Muscle layer of duodenum (tissue), 2 donors: ENCODE results near the gene ENPP6.
"Not testable (repeated sequence)": the region's sequence is repeated elsewhere in the genome, so short reads cannot be mapped to it uniquely, and the experiment has no call there.

Source experiments
- H3K27ac ChIP-seq: one replicate; pipeline ENCODE4 v1.7.0; 2013; ENCODE audit warnings: mild to moderate bottlenecking, low read length
- H3K27me3 ChIP-seq: one replicate; pipeline ENCODE4 v1.7.0; 2013; ENCODE audit warnings: low read depth, mild to moderate bottlenecking, control low read depth, low read length
- H3K36me3 ChIP-seq, 2 donors: one replicate each; pipeline ENCODE4 v1.7.0; 2013; ENCODE audit warnings: low read length in 2 of 2, control low read depth in 1 of 2, mild to moderate bottlenecking in 1 of 2; ENCODE audit not compliant: insufficient read depth in 2 of 2, control insufficient read depth in 1 of 2
- H3K4me1 ChIP-seq, 2 donors: one replicate each; pipeline ENCODE4 v1.7.0; 2013; ENCODE audit warnings: low read length in 2 of 2, mild to moderate bottlenecking in 2 of 2, control low read depth in 1 of 2, moderate library complexity in 1 of 2; ENCODE audit not compliant: insufficient read depth in 2 of 2, control insufficient read depth in 1 of 2
- H3K4me3 ChIP-seq, 2 donors: one replicate each; pipeline ENCODE4 v1.7.0; 2013; ENCODE audit warnings: low read length in 2 of 2, low read depth in 1 of 2, mild to moderate bottlenecking in 1 of 2
- H3K9me3 ChIP-seq, 2 donors: one replicate each; pipeline ENCODE4 v1.7.0; 2013; ENCODE audit warnings: low read length in 2 of 2, control low read depth in 1 of 2, mild to moderate bottlenecking in 1 of 2; ENCODE audit not compliant: control insufficient read depth in 1 of 2
- donor health status: healthy.

ENPP6 gene

DNA sequence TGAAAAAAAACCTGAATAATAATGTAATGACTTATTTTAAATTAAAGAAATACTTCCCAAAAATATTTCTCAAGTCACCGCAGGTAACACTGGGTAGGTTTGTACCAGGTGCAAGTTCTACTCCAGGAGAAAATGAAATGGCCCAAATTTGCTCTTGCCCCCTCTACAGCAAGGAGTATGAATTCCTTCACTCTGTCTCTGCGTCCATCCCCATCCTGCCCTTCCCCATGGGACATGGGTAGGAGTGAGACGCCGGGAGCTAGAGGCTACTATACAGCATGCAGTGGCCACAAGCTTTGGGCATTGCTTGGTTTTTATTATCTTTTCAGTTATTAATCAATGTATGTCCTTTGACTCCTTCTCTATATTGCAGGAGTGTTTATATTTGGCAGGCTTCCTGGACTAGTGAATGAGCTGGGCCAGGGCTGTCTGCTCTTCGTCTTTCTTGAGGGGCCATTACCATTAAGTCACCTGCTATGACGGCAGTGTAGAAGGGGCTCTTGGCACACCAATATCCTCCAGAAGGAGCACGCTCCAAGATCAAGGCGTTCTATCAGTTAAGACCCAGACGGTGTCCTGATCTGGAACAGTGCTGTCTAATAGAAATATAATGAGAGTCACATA is 149.6 kb downstream of the ENPP6 start:
- peaks cover 4 to 5% of the 10 kb centered on the region in 2 donors for H3K4me1 ChIP-seq
- no peak overlapping the region for H3K4me3 ChIP-seq
- H3K36me3 ChIP-seq: no peaks in the 10 kb centered on the region

DNA sequence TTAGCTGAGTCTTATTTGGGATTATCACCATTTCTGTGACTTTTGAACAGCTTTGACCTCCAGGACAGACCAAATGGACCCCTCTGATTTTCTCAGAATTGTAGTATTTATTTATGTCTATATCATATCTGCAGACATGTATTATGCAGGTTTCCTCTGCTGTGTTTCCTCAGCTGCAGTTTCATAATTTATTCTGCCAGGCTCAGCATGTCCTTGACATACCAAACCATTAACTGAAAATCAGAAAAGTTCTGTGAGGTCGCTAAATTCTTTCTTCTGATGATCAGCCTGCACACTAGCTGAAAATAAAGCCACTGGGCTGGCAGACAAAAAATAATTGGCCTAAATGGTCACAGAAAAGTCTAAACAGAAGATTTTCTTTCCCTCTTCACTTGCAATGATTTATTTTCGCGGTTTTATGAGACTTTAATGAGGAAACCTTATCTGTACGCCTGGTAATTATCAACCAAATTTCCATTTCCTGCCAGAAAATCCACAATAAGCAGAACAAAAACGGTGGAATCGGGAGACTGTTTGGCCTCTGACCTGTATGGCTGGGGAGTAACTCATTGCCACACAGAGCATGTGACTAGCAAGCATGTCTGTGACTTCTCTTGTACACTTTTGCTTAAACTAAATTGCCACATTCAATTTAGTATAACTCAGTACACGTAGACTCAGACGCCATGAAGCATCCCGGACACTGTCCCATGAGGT is 150.9 kb downstream of the ENPP6 start:
- H3K4me3 ChIP-seq: no peak overlapping the region
- peaks cover under 1 to 1% of the 10 kb centered on the region in 2 donors for H3K9me3 ChIP-seq
- H3K4me1 ChIP-seq: peaks cover 4 to 5% of the 10 kb centered on the region in 2 donors
- H3K27me3 ChIP-seq: no peaks in the 10 kb centered on the region
- no peak overlapping the region for H3K27ac ChIP-seq
- no peaks in the 10 kb centered on the region for H3K36me3 ChIP-seq

More for the DNA sequence above, 149.6 kb downstream of the ENPP6 start:
- Histone ChIP-seq H3K9me3 (peaks cover 12 to 14% of the 10 kb centered on the region in 2 donors), H3K27me3 (no peaks in the 10 kb centered on the region), H3K27ac (no peak overlapping the region)

DNA sequence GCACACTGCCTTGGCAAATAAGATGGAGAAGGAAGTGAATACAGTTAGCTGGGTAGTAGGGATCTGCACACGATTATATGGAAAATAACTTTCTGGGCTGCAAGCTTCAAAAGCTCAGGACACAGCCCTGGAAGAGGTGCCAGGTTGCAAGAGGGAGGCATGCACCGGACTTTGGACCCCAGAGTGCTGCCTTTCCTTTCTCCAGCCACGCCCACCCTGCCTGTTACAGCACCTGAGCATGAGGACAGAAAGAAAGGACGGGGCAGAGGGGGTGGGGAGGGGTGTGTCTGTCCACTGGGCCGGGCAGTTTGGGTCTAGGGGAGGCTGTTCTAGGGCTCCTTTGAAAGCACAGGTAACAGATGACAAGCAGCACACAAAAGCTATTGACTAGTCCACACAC is 152.8 kb downstream of the ENPP6 start:
- H3K27me3 ChIP-seq: no peaks in the 10 kb centered on the region
- no peak overlapping the region for H3K27ac ChIP-seq
- H3K9me3 ChIP-seq: no peaks in the 10 kb centered on the region
- H3K4me3 ChIP-seq: no peak overlapping the region
- H3K4me1 ChIP-seq: peaks cover 4 to 5% of the 10 kb centered on the region in 2 donors
- no peaks in the 10 kb centered on the region for H3K36me3 ChIP-seq

DNA sequence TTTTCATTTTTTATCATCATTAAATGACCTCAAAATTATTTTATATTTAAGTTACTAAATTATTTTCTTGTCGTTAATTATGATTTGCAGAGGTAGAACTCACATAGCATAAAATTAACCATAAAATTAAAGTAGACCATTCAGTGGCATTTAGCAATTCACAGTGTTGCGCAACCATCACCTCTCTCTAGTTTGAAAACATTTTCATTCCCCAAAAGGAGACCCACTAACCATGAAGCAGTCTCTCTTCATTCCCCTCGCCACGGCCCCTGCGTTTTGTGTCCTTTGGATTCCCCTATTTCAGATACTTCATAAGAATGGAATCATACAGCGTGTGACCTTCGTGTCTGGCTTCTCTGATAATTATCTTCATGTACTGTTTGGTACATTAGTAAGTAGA is 154.9 kb downstream of the ENPP6 start:
- H3K27ac ChIP-seq: no peak overlapping the region
- H3K9me3 ChIP-seq: no peaks in the 10 kb centered on the region
- no peaks in the 10 kb centered on the region for H3K27me3 ChIP-seq
- H3K4me1 ChIP-seq: peaks cover 0 to 5% of the 10 kb centered on the region in 2 donors
- no peak overlapping the region for H3K4me3 ChIP-seq
- no peaks in the 10 kb centered on the region for H3K36me3 ChIP-seq

GRCh38 chr4:184061582-184061981 is 156.1 kb downstream of the ENPP6 start:
- H3K27me3 ChIP-seq: no peaks in the 10 kb centered on the region
- H3K4me3 ChIP-seq: no peak overlapping the region
- no peaks in the 10 kb centered on the region for H3K9me3 ChIP-seq
- H3K27ac ChIP-seq: no peak overlapping the region
- no peaks in the 10 kb centered on the region for H3K4me1 ChIP-seq
- H3K36me3 ChIP-seq: no peaks in the 10 kb centered on the region

GRCh38 chr4:184059099-184059498 is 158.6 kb downstream of the ENPP6 start:
- no peak overlapping the region for H3K27ac ChIP-seq
- H3K27me3 ChIP-seq: no peaks in the 10 kb centered on the region
- H3K4me1 ChIP-seq: no peaks in the 10 kb centered on the region
- no peaks in the 10 kb centered on the region for H3K9me3 ChIP-seq
- H3K4me3 ChIP-seq: no peak overlapping the region
- H3K36me3 ChIP-seq: no peaks in the 10 kb centered on the region

DNA sequence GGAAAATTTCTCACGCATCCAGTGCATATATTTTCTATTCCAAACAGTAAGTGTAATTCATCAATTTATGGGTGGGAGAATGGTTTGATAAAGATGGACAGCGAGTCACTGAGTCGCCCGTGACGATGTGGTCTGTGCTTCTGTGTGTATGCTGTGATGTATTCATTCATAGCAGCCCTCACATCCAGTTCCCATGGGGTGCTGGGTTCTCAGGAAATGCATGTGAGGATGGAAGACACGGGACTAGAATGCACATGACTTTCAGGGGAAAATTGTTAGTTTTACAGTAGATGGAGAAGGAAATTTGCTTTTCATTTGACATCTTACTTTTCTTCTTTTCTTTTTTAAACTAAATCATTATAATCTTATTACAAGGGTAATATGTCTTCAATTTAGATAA is 159.6 kb downstream of the ENPP6 start:
- Histone ChIP-seq H3K4me1 (no peaks in the 10 kb centered on the region), H3K27ac (no peak overlapping the region), H3K4me3 (no peak overlapping the region), H3K9me3 (no peaks in the 10 kb centered on the region), H3K36me3 (no peaks in the 10 kb centered on the region), H3K27me3 (no peaks in the 10 kb centered on the region)

- Histone ChIP-seq H3K36me3 (no peaks in the 10 kb centered on the region), H3K27me3 (no peaks in the 10 kb centered on the region), H3K27ac (no peak overlapping the region), H3K4me1 (no peaks in the 10 kb centered on the region), H3K9me3 (no peaks in the 10 kb centered on the region), H3K4me3 (no peak overlapping the region)
These were observed 160.8 kb downstream of the ENPP6 start for GRCh38 chr4:184056877-184057276.

DNA sequence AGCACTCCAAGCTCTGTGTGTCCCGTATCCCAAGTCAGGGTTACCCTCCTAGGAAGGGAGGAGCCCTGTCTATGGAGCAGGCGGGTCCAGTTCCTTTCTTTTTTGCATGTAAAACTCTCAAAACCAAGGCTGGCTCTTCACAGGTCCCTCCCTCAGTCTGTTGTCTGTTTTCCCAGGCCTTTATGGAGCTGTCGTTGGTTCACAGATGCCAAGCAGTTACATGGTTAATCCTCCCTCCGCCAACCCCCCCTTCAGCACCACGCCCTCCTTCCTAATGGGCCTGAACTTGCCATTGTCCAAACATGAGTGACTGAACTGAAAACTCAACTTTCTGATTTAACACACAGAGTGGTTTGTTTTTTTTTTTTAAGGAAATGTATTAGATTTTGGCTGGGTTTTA is 164.2 kb downstream of the ENPP6 start:
- no peak overlapping the region for H3K4me3 ChIP-seq

GRCh38 chr4:184052616-184053015 is 165.1 kb downstream of the ENPP6 start:
- Histone ChIP-seq H3K27me3 (no peaks in the 10 kb centered on the region), H3K27ac (no peak overlapping the region), H3K36me3 (no peaks in the 10 kb centered on the region), H3K9me3 (peaks cover 0 to 3% of the 10 kb centered on the region in 2 donors), H3K4me1 (no peaks in the 10 kb centered on the region), H3K4me3 (no peak overlapping the region)

More for the DNA sequence above, 164.2 kb downstream of the ENPP6 start:
- Histone ChIP-seq H3K27ac (no peak overlapping the region), H3K9me3 (peaks cover 0 to 3% of the 10 kb centered on the region in 2 donors), H3K4me1 (no peaks in the 10 kb centered on the region), H3K36me3 (no peaks in the 10 kb centered on the region), H3K27me3 (no peaks in the 10 kb centered on the region)

DNA sequence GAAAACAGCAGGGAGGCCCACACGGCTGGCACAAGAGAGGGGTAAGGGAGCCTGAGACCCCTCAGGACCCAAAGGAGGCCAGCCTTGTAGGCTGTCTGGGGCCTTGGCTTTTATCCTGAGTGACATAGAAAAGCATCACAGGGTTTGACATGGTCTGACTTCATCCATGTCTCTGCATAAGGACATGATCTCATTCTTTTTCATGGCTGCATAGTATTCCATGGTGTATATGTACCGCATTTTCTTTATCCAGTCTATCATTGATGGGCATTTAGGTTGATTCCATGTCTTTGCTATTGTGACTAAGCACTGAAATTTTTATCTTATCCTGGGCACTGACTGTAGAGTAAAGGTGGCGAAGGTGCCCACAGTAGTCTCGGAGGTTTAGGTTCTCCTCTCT is 166.4 kb downstream of the ENPP6 start:
- not testable (repeated sequence) for H3K27ac ChIP-seq, H3K36me3 ChIP-seq, H3K4me1 ChIP-seq, H3K9me3 ChIP-seq, H3K4me3 ChIP-seq, H3K27me3 ChIP-seq

- H3K4me3 ChIP-seq: peak overlapping the region in 1 of 2 donors; percentile 16
- no peaks in the 10 kb centered on the region for H3K36me3 ChIP-seq
- no peaks in the 10 kb centered on the region for H3K27me3 ChIP-seq
- H3K27ac ChIP-seq: no peak overlapping the region
- no peaks in the 10 kb centered on the region for H3K4me1 ChIP-seq
- peaks cover 9 to 18% of the 10 kb centered on the region in 2 donors for H3K9me3 ChIP-seq
These were observed 171.5 kb downstream of the ENPP6 start for GRCh38 chr4:184046148-184046547.
